HG03060 (cell line): Measurements from ENCODE around the gene OR51I2.

Source experiments
- ATAC-seq: cut with Tn5 transposase; IDR thresholded peaks from one replicate; pipeline ENCODE4 v1.9.1; 2021; ENCODE audit warnings: low read depth, moderate number of reproducible peaks; ENCODE audit not compliant: unreplicated experiment

OR51I2 gene

GRCh38 chr11:5505363-5506048 lies 56.4 kb downstream of the OR51I2 start:
- no peak for ATAC-seq
